GM23338 (cell line): ENCODE data around the gene XPR1. TPM values are rescaled to one million over a fixed set of nuclear protein-coding genes. Genes with fewer than 3 reads are reported as not detected.

ENCODE experiments used
- ATAC-seq: fragments of 200-7000 bp; cut with Tn5 transposase; 3 replicates; pipeline ENCODE4 v1.9.1; 2020
- DNase-seq: peaks from one replicate; pipeline ENCODE4 v3.0.0-alpha.2; 2015; ENCODE audit warnings: low spot score
- H2AFZ ChIP-seq: fragments of 200-600 bp; sonication (generic); 2 replicates; pipeline ENCODE4 v1.8.0; 2016; ENCODE audit warnings: antibody characterized with exemption, mild to moderate bottlenecking, moderate library complexity
- H3F3A ChIP-seq: fragments of 200-600 bp; sonication (generic); replicated peaks from 2 replicates; pipeline ENCODE4 v1.8.0; 2017; ENCODE audit warnings: antibody characterized with exemption, mixed run types, low read depth
- H3K27ac ChIP-seq: fragments of 200-600 bp; sonication (generic); 2 replicates; pipeline ENCODE4 v1.6.1; 2016; ENCODE audit warnings: low read depth
- H3K27me3 ChIP-seq: fragments of 200-600 bp; sonication (generic); 2 replicates; pipeline ENCODE4 v1.8.0; 2016; ENCODE audit warnings: mild to moderate bottlenecking, mixed run types, moderate library complexity; ENCODE audit not compliant: insufficient read depth
- H3K36me3 ChIP-seq: fragments of 200-600 bp; sonication (generic); 2 replicates; pipeline ENCODE4 v1.8.0; 2016; ENCODE audit warnings: mild to moderate bottlenecking; ENCODE audit not compliant: insufficient read depth
- H3K4me1 ChIP-seq: fragments of 200-600 bp; sonication (generic); 2 replicates; pipeline ENCODE4 v1.8.0; 2016; ENCODE audit warnings: mild to moderate bottlenecking, moderate library complexity; ENCODE audit not compliant: insufficient read depth
- H3K4me2 ChIP-seq: fragments of 200-600 bp; sonication (generic); 2 replicates; pipeline ENCODE4 v1.7.1; 2017; ENCODE audit warnings: mixed run types
- H3K4me3 ChIP-seq: fragments of 200-600 bp; sonication (generic); 2 replicates; pipeline ENCODE4 v1.6.1; 2016; ENCODE audit warnings: mixed run types
- H3K79me2 ChIP-seq: fragments of 200-600 bp; sonication (generic); replicated peaks from 2 replicates; pipeline ENCODE4 v1.8.0; 2017; ENCODE audit warnings: mild to moderate bottlenecking; ENCODE audit not compliant: insufficient read depth
- H3K9me2 ChIP-seq: fragments of 200-600 bp; sonication (generic); 2 replicates; pipeline ENCODE4 v1.8.0; 2017; ENCODE audit not compliant: insufficient read depth
- H4K20me1 ChIP-seq: fragments of 200-600 bp; sonication (generic); replicated peaks from 2 replicates; pipeline ENCODE4 v1.8.0; 2017; ENCODE audit warnings: mild to moderate bottlenecking; ENCODE audit not compliant: insufficient read depth
- H3K27ac Mint-ChIP-seq: 2 replicates; pipeline ENCODE4 v1.8.0; 2020; ENCODE audit warnings: inconsistent platforms, mild to moderate bottlenecking, moderate library complexity, mixed read lengths
- H3K27me3 Mint-ChIP-seq: 3 replicates; pipeline ENCODE4 v1.8.0; 2022; ENCODE audit warnings: low read depth, mild to moderate bottlenecking, moderate library complexity, mixed read lengths, inconsistent platforms; ENCODE audit not compliant: insufficient read depth, poor library complexity
- H3K36me3 Mint-ChIP-seq: 3 replicates; pipeline ENCODE4 v1.8.0; 2021; ENCODE audit warnings: low read depth, mild to moderate bottlenecking, inconsistent platforms, moderate library complexity, mixed read lengths
- H3K4me1 Mint-ChIP-seq: 3 replicates; pipeline ENCODE4 v1.8.0; 2020; ENCODE audit warnings: mild to moderate bottlenecking, inconsistent platforms, mixed read lengths
- H3K4me3 Mint-ChIP-seq: 3 replicates; pipeline ENCODE4 v1.8.0; 2021; ENCODE audit warnings: moderate library complexity, mild to moderate bottlenecking, inconsistent platforms, mixed read lengths
- H3K9me3 Mint-ChIP-seq: 3 replicates; pipeline ENCODE4 v1.8.0; 2020; ENCODE audit warnings: moderate library complexity, mild to moderate bottlenecking, inconsistent platforms, mixed read lengths
- CREB1 ChIP-seq: fragments of 250-450 bp; sonication (Bioruptor Pico); IDR thresholded peaks from 2 replicates; pipeline ENCODE4 v1.5.0; 2020; ENCODE audit warnings: low read depth, mild to moderate bottlenecking, moderate library complexity
- CTCF ChIP-seq, 2 experiments: fragments of 200-600 bp in 1 of 2; sonication (generic) in 1 of 2; conservative IDR thresholded peaks; 2 replicates each; pipeline versions ENCODE4 v1.5.1 to v1.6.1; 2016 to 2017; ENCODE audit warnings: antibody characterized with exemption in 2 of 2, low read depth in 2 of 2, mild to moderate bottlenecking in 2 of 2, moderate library complexity in 1 of 2
- ETS1 ChIP-seq: IDR thresholded peaks from 2 replicates; pipeline ENCODE4 v1.6.1; 2016; ENCODE audit warnings: antibody characterized with exemption
- EZH2 ChIP-seq: fragments of 200-600 bp; sonication (generic); IDR thresholded peaks from one replicate; pipeline ENCODE4 v1.8.0; 2017; ENCODE audit warnings: antibody characterized with exemption, mild to moderate bottlenecking, low read depth; ENCODE audit not compliant: unreplicated experiment
- EZH2phosphoT487 ChIP-seq: fragments of 200-600 bp; sonication (generic); IDR thresholded peaks from one replicate; pipeline ENCODE4 v1.8.1; 2018; ENCODE audit warnings: antibody characterized with exemption; ENCODE audit not compliant: unreplicated experiment
- JUNB ChIP-seq: IDR thresholded peaks from one replicate; pipeline ENCODE4 v1.6.1; 2016; ENCODE audit warnings: antibody characterized with exemption; ENCODE audit not compliant: unreplicated experiment
- NANOG ChIP-seq: IDR thresholded peaks from 2 replicates; pipeline ENCODE4 v1.6.1; 2016; ENCODE audit warnings: antibody characterized with exemption, borderline replicate concordance
- POLR2AphosphoS5 ChIP-seq: IDR thresholded peaks from 2 replicates; pipeline ENCODE4 v1.6.1; 2016; ENCODE audit warnings: antibody characterized with exemption, low read depth
- REST ChIP-seq: IDR thresholded peaks from one replicate; pipeline ENCODE4 v1.6.1; 2018; ENCODE audit warnings: antibody characterized with exemption; ENCODE audit not compliant: unreplicated experiment
- STAT1 ChIP-seq: IDR thresholded peaks from one replicate; pipeline ENCODE4 v1.6.1; 2016; ENCODE audit warnings: antibody characterized with exemption; ENCODE audit not compliant: unreplicated experiment
- ZNF114 ChIP-seq: fragments of 250-450 bp; sonication (Bioruptor Pico); IDR thresholded peaks from 2 replicates; pipeline ENCODE4 v1.5.0; 2020; ENCODE audit warnings: mild to moderate bottlenecking, moderate library complexity
- ZNF331 ChIP-seq: fragments of 250-450 bp; sonication (Bioruptor Pico); IDR thresholded peaks from 2 replicates; pipeline ENCODE4 v1.5.0; 2020; ENCODE audit warnings: low read depth, mild to moderate bottlenecking, moderate library complexity
- ZNF462 ChIP-seq: fragments of 250-450 bp; sonication (Bioruptor Pico); IDR thresholded peaks from 2 replicates; pipeline ENCODE4 v1.5.0; 2020; ENCODE audit warnings: mild to moderate bottlenecking, moderate library complexity
- polyA plus RNA-seq: library from polyadenylated mRNA; unstranded; fragments of >200 nt; fragmentation: Nextera tagmentation; extraction: Ambion mirVana; gene quantifications from 2 replicates; pipeline ENCODE4 v1.2.1, GENCODE V29; 2016
- total RNA-seq: library from RNA; depleted of rRNA; stranded (reverse); fragments of >200 nt; shearing (Covaris generic); gene quantifications from 2 replicates; pipeline ENCODE4 v1.2.3, GENCODE V29; 2014

The XPR1 gene
- total and polyA plus RNA-seq, 2 experiments from 2014 or later: 9.3 to 38.1 TPM

GRCh38 chr1:180720753-180721152 lies 88.9 kb downstream of the XPR1 start:
- Mint-ChIP-seq H3K36me3 (no peaks in the 10 kb centered on the region), H3K4me1 (no peaks in the 10 kb centered on the region), H3K27me3 (no peaks in the 10 kb centered on the region), H3K4me3 (no peak overlapping the region), H3K27ac (no peak overlapping the region), H3K9me3 (no peaks in the 10 kb centered on the region)
- H3K36me3 ChIP-seq: no peaks in the 10 kb centered on the region
- H3K27ac ChIP-seq: no peak overlapping the region
- H3K79me2 ChIP-seq: peaks cover 16% of the 10 kb centered on the region
- peaks cover 8% of the 10 kb centered on the region; the same call in 1 of the 2 replicates for H4K20me1 ChIP-seq
- H3K9me2 ChIP-seq: no peaks in the 10 kb centered on the region
- H3K27me3 ChIP-seq: no peaks in the 10 kb centered on the region
- TF ChIP-seq STAT1 (no peak), ETS1 (no peak), EZH2phosphoT487 (no peak), ZNF114 (no peak), POLR2AphosphoS5 (no peak), CTCF (conservative IDR thresholded peaks at IDR 0.05; ENCODE audit: low read depth in 2 of 2) (no peak), ZNF462 (CRISPR knock-in tag) (no peak), NANOG (no peak), ZNF331 (CRISPR knock-in tag) (no peak), CREB1 (CRISPR knock-in tag) (no peak), JUNB (no peak), EZH2 (no peak), REST (no peak)
- no peaks in the 10 kb centered on the region for H3K4me1 ChIP-seq
- H3F3A ChIP-seq: no peaks in the 10 kb centered on the region
- no peak overlapping the region for H3K4me3 ChIP-seq
- ATAC-seq: no peak
- no peak for DNase-seq
- no peak overlapping the region for H2AFZ ChIP-seq
- no peak overlapping the region for H3K4me2 ChIP-seq
